Measurements from ENCODE around the gene AKIP1.
"Not testable (repeated sequence)": the region's sequence is repeated elsewhere in the genome, so short reads cannot be mapped to it uniquely, and the experiment has no call there.

AKIP1 gene

DNA sequence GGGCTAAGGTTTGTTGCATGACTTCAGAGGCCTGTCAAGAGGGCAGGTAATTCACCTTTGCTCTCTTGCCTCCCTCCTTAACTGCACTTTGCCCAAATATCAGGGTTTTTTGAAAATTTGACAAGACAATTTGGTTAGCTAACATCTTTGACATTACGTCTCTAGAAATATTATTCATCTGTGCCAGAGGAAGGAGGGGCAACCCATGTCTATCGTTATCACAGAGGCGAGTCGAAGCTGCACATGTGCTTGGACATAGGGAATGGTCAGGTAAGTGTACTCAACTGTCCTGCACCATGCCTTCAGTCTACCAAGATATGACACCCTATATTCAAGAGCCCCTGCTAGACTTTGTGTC, 3.7 kb downstream of the AKIP1 start:
- no peak for DNase-seq (ENCODE audit: low read depth in 2 of 3, low spot score in 2 of 3)

DNA sequence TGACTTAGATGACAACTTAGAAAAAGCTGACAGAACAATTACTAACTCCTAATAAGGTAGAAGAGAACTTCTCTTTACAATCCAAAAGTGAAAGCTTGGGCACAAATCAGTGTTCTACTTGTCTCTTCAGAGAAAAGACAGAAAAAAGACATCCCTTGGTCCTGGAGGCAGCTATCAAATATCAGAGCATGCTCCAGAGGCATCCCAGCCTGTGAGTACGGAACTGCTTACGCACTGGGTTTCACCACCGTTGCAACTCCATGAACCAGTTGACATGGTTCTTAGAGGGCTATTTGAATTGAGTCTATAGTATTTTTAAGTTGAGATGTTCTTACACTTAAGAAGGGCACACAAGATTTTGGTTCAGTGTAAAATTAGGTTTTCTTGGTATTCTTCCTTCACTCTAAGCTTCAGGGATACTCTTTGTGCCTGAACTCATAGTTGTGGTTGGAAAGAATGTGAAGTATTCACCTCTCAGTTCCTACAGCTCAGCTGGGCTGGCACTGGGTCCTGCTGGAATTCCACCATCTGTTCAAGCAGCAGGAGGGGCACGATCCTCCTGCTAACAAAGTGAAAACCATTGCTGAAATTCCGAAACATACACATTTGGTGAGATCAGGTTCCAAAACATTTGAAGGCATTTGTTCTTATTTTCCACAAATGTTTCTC, 6.3 kb downstream of the AKIP1 start:
- no peak for DNase-seq (ENCODE audit: low read depth in 2 of 3, low spot score in 2 of 3)

DNA sequence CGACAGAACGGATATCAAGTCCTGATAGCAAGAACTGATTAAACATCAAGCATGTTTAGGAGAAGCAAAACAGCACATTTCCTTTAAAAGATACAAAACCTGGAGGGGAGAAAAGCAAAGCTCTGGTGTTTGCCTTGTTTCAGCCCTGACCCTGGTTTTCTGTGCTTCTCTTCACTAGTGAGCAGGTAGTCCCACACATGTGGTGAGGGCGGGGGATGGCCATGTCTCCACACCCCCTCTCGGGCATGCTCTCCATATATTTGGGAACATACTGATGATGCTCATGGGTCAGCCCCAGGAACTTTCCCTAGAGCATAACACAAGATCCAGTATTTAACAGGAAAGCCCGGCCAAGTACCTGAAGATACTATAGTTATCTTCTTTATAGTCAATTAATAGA, 11.7 kb downstream of the AKIP1 start:
- no peak for DNase-seq (ENCODE audit: low read depth in 2 of 3, low spot score in 2 of 3)

DNA sequence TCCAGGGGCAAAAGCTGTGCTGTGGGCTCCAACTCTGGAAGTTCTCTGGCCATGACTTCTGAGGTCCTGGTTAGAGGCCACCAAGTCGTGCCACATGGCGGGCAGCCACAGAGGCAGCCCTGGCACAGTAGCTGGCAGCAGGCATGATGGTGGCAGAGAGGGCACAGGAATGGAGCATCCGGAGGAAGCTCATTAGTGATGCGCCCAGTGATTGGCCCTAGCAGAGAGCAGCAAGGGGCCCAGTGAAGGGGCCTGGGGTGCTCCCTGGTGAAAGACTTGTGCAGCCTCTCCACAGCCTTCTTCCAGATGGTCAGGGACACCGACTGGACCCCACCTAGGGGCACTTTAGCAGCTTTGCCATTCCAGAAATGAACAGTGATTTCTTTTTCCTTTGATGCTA, 14.7 kb downstream of the AKIP1 start:
- DNase-seq (ENCODE audit: low read depth in 2 of 3, low spot score in 2 of 3) = no peak

DNA sequence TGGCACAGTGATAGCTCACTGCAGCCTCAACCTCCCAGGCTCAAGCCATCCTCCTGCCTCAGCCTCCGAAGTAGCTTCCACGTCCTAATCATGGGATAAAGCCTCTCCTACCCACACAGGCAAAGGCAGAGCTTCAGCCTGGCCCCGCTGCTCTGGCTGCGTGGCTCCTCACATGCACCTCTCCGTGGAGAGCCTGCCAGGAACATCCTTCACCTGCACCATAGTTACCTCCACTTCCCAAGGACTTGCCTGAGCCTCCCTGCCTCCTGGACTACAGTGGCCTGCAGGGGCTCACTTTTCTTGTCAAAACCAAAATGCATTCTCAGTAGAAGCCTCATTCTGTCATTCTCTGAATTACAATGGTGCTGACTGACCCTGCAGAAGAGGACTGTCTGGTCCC, 15.2 kb downstream of the AKIP1 start:
- DNase-seq (ENCODE audit: low read depth in 2 of 3, low spot score in 2 of 3) = no peak

GRCh38 chr11:8927233-8927632, 16.2 kb downstream of the AKIP1 start:
- no peak for DNase-seq (ENCODE audit: low read depth in 2 of 3, low spot score in 2 of 3)

- no peak for DNase-seq (ENCODE audit: low read depth in 2 of 3, low spot score in 2 of 3)
These were observed 17.2 kb downstream of the AKIP1 start for GRCh38 chr11:8928205-8928604.

- no peak for DNase-seq (ENCODE audit: low read depth in 2 of 3, low spot score in 2 of 3)
These were observed 18.1 kb downstream of the AKIP1 start for GRCh38 chr11:8928981-8929615.

GRCh38 chr11:8930456-8931175, 19.6 kb downstream of the AKIP1 start:
- DNase-seq (ENCODE audit: low read depth in 2 of 3, low spot score in 2 of 3) = no peak

DNA sequence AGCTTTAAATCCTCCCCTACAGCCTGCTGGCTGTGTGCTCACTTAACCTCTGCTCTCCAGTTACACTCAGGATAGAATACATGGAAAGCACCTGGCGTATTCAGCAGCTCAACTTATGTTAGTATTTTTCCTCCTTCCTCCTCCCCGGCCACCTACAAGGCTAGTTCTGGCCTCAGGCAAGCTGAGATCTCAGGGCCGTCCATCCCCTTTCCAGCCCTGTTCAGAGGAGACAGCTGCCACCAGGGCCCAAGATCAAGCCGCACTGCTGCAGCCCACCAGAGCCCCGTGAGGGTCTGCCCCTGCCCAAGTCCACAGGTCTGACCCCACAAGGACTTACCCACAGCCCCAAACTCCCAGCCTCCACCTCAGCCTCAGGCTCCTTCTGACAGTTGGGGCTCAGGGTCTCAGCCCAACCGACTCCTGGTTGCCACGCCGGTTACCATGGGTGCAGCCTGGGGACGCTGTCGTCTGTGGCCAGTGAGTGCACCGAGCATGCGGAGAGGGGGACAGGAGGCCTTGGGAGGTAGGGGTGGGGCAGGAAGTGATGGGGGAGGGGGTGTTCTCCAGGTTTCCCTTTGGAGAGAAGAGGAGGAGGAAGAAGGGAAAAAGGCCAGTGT, 21.7 kb downstream of the AKIP1 start, which contains the start of gene C11orf16:
Gene C11orf16, minus strand, starts transcription at position 384 of the 617 bp plus-strand sequence. CDS start 639 bp downstream, outside the sequence.
- no peak for DNase-seq (ENCODE audit: low read depth in 2 of 3, low spot score in 2 of 3)

DNA sequence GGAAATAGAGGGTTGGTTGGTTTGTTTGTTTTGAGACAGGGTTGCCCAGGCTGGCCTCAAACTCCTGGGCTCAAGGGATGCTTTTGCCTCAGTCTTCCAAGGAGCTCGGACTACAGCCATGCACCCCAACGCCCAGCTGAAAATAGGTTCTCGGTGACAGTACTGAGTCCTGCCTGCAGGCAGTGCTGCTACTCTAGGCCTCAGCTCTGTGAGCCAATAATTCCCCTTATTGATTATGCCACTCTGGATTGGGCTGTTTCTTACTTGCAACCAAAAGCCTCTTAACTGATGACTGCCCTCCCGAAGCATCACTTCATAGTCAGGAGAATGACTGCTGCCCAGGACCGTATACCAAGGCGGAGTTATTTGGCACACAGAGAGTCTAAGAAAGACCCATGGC, 22.9 kb downstream of the AKIP1 start:
- DNase-seq (ENCODE audit: low read depth in 2 of 3, low spot score in 2 of 3) = no peak

DNA sequence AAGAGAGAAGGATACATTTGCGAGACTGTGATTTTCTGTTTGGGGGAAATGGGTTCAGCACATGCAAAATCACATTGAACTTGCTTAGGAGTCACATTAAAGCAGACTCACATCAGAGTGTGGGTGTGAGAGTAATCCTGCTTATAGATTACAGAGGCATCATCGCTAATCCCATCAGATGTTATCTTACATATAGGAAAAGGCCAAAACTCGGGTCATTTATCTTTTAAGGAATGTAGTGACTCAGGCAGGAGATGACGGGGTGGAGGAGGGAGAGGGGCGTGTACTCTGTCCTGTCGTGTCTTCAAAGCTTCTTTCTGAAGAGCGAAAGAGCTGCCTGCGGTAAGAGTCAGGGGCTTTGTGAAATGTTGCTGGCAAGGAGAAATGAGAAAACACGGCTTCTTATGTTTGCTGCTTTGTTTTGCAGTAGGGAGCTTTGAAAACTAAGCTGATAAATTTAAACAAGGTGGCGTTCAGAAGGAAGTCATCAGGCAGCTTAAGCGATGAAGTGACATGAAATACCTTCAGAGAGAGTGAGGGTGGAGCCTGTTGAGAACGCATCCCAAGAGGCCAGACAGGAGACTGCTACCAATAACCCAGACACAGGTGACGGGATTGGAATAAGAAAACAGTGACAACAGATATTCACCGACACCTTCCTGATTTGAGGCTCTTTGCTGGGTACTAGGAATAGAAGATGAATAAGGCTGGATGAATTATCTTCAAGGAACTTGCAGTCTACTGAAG, 23.9 kb downstream of the AKIP1 start:
- DNase-seq (ENCODE audit: low read depth in 2 of 3, low spot score in 2 of 3) = no peak

- DNase-seq (ENCODE audit: low read depth in 2 of 3, low spot score in 2 of 3) = not testable (repeated sequence)
These were observed 24.8 kb downstream of the AKIP1 start for GRCh38 chr11:8935789-8936188.

DNA sequence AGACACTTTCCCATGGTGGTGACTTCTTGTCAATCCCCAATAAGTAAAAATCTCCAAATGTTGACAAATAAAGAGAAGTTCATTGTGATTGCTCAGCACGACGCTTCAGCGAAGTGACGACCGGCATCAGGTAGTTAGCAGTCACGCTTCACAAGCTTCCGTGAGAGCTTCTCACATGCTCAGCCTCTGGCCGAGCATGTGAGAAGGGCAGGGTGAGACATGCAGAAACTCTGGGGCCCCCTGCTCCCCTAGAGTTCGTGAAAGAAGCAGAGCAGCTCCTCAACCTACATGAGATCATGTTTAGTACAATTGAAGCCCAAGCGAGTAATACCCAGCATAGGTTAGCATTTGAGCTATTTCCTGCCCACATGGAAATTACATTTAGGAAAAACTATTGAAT, 26.2 kb downstream of the AKIP1 start:
- no peak for DNase-seq (ENCODE audit: low read depth in 2 of 3, low spot score in 2 of 3)

DNA sequence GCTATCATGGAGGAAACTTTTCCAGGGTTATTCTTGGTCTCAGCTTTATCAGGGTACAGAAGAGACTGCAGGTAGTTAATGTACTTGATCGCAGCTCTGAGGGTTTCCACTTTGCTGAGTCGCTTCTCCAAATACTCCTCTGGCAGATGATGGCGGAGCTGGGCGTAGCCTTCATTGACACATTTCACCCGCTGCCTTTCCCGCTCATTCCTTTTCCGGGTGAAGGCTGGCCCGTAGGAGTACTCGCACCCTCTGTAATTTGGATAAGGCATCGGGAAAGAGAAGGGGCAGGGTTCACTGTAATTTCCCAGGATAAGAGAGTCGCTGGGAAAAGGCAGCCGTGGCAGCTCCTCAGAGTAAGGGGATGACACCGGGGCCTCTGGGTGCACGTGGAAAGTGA, 26.7 kb downstream of the AKIP1 start:
- DNase-seq (ENCODE audit: low read depth in 2 of 3, low spot score in 2 of 3) = no peak

- DNase-seq (ENCODE audit: low read depth in 2 of 3, low spot score in 2 of 3) = no peak
These were observed 30.5 kb downstream of the AKIP1 start for GRCh38 chr11:8941341-8942103.

DNA sequence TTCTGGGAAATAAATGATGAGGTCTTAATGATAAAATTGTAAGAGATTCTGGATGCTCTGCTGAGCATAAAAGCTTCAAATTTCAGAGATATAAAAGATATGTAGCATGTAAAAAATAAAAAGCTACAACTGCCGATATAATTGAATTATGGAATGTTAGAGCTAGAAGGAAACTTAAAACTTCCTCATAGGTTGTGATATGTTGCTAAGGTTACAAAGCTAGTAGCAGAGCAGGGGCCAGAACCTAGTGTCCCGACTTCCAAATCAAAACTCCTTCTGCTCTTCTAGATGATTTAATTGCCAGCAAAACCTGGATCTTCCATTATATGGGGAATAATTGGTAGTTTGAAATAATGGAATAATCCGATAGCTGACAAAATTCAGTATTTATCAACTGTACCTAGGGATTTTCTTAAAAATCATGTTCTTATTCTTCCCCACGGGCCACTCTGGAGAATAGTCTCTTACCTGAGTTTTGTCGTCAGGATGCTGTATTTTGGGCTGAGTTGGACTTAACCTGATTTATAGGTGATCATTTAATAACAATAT, 31.6 kb downstream of the AKIP1 start, which contains the start of gene ASCL3:
Gene ASCL3, minus strand, starts transcription at position 499 of the 549 bp plus-strand sequence. CDS start 4,855 bp downstream, outside the sequence.
- no peak for DNase-seq (ENCODE audit: low read depth in 2 of 3, low spot score in 2 of 3)

DNA sequence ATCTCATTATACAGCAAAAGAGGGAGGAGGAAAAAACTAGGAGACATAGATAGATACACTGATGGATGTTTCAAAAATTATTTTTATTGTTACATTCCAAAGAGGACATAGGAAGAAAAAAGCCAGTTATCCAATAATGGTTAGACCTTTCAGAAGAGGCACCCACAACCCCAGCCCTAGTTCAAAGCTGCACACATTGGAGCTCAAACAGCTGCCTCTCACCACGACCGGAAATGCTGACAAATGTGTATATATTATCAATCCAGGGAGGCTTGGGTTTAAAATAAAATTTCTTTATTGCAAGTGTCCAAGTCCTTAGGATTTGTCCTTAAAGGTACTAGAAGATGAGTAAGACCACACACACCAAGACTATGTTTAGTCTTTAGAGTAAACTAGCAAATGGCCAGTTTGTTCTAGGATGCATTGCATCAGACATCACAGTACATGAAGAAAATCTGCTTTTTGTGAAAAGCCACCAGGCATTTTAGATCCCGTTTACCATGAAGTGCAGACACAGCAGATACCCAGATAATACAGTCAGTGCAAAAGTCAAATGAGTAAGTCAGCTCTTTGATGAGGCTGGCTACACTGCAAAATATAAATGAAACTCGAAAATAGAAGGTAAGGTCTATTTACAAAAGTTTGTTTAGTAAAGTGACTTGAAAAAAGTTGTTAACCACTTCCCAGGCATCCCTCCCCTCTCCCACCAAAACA, 36.4 kb downstream of the AKIP1 start:
- no peak for DNase-seq (ENCODE audit: low read depth in 2 of 3, low spot score in 2 of 3)

- no peak for DNase-seq (ENCODE audit: low read depth in 2 of 3, low spot score in 2 of 3)
These were observed 37.9 kb downstream of the AKIP1 start for GRCh38 chr11:8948886-8949285.
